ELF-1 (cell line): ENCODE measurements around the gene FBN1.

Experiments used
- DNase-seq: peaks from one replicate; pipeline ENCODE4 v3.0.0-alpha.2; 2016; ENCODE audit warnings: low read depth, low spot score

FBN1 gene

DNA sequence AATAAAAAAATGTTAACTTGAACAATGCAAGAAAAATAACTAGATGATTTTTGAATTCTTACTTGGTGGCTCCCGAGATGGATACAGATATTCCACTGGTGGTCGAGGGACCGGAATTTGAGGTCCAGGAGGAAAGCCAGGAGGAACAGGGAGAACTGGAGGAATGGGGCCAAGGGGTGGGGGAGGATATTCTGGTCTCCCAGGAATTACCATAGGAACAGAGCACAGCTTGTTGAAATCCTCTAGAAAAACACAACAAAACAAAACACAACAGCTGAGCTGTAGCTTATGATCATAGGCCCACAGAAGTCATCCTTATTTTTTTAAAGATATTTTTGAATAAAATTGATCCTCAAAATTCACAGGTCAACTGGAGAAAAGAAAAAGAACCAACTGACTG lies 129.4 kb downstream of the FBN1 start:
- no peak for DNase-seq

DNA sequence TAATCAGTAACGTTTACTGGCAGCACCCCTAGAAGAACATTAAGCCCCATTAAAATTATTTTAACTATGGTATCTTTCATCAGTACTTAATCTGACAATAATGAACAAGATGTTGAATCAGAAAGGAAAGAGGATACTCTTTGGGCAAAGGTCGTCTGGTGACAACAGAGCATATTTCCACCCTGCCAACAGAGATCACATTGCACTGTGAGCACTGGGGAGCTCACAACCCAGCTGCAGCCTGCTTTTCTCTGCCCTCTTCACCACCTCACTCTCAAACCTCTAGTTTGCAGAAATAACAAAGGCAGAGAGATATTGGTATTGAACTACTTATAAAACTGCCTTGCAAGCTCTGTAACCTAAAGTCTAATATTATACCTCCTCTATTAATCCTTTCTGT lies 130.0 kb downstream of the FBN1 start:
- DNase-seq = no peak

DNA sequence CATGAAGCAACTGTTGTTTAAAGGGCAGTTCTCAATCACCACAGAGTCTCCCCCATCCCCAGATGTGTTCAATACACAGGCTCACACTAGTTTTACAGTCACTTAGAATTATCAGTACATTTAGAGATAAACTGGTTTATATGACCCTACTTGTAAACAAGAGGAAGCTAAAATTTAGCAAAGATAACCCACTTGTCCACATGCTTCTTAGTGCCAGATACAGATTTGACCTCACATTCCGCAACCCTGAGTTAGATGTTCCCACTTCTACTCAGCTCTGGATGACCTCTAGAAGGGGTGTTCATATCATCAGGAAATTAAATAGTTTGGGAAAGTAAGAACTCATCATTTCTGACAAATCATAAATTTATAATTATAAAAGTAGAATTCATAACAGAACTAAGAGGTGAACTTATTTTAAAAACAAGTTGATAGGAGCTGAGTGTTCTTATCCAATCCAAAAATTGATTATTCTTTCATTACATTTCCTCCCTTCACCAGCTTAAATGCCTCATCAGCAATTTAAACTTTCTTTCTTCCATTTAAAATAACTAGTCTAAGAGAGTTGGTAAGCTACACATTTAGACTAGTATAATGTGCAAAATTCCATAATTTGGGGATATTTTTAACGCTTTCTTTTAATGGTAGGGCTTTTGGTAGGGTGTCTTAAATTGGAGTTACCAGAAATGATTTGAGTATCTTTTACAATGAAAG lies 131.2 kb downstream of the FBN1 start:
- no peak for DNase-seq

DNA sequence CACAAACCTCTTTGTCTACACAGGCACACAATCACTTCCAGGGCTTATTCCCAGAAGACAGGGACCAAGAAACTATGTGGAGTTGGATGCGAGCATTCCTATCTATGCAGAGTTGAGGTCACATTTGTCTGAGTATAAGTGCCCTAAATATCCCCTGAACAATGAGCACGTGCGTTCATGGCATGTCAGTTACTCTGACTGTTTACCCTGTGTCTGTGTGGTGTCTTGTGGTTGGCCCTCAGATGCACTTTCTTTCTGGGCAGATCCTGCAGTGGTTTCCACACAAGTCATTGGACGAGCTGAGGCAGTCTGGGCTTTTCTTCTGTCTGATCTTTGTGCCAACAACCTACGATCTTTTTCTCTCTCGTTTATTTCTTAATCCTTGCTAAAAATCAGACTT lies 134.5 kb downstream of the FBN1 start:
- no peak for DNase-seq

DNA sequence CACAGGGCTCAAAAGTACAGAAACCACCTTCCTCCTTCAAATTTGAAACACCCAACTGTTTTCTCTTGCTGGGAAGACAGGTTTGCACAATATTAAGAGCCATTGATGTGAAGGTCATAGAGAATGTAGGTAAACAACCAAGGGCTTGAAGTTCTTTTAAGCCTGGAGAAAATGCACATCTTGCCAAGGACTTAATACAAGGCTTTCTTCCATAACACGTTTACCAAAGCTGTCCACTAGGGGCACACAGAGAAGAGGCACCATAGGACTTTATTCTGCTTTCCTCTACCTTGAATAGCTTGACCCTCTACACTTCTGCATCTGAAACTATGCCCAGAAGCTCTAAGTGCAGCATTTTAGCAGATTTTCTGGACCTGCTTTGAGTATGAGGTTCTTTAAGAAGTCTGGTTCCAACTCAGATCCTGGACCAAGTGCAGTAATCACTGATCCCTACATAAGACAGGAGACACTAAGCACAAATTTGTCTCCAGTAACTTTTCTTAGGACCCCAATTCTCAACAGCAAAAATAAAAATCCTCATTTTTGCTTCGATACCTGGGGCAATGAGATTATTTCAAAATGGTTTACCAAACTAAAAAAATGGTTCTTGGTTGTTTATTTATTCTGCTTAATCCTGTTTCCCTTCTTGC lies 138.0 kb downstream of the FBN1 start:
- DNase-seq = peak; percentile 15

DNA sequence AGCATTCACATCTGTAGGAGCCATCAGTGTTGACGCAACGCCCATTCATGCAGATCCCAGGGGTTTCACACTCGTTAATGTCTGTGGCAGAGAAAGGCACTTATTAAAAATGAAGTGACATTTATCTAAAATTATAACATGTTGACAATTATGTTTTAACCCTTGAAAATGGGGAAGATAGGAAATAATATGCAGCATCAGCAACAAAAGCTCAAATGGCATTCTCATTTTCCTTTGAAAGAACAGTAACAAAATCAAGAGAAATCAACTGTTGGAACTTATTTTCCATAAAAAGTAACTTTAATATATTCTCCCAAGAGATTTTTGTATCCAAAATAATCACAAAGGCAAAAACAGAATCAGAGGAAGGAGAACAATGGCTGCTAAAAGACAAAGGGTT lies 140.4 kb downstream of the FBN1 start:
- DNase-seq = no peak

DNA sequence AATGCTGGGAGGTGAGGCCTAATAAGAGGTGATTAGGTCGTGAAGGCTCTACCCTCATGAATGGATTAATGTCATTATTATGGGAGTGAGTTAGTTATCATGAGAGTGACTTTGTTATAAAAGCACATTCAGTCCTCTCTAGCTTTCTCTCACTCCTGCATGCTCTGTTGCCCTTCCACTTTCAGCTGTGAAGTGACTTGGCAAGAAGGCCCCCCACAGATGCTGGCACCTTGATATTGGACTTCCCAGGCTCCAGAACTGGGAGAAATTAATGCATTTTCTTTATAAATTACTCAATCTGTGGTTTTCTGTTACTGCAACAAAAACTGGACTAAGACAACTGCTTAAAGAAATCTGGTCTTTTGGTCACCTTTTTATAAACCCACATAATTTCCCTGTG lies 144.3 kb downstream of the FBN1 start:
- DNase-seq = no peak

DNA sequence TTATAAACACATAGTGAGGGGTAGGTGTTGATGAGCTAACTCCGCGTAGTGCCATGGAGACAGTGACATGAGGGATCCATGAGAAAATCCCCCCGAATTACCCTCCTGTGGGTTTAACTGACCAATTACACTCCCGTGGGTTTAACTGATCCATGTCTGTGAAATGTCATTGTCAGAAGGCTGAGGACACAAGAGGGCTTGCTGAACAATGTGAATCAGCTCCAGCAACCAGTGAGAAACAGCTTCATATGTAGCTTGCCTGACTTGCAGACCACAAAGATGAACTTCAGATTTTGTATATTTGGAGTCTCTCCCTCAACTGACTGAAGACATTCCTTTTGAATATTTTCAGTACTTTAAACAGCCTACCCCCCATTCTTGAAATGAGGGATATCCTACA lies 144.9 kb downstream of the FBN1 start:
- no peak for DNase-seq

DNA sequence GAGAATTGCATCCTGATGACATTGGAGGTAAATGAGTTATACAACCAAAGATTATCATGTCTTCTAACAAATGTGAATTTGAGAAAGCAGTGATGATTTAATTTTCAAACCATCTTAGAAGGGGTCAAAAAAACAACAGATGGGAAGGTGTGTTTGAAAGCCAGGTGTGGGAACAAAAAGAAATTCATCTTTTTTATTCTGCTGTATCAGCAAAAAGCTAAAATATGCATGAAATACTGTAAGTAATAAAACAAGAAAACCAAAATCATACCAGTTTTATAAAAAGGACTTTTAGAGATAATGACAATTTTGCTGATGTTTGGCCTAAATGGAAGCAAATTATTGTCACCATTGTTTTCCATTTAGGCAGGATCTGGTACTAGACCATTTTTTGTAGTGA lies 145.5 kb downstream of the FBN1 start:
- no peak for DNase-seq

DNA sequence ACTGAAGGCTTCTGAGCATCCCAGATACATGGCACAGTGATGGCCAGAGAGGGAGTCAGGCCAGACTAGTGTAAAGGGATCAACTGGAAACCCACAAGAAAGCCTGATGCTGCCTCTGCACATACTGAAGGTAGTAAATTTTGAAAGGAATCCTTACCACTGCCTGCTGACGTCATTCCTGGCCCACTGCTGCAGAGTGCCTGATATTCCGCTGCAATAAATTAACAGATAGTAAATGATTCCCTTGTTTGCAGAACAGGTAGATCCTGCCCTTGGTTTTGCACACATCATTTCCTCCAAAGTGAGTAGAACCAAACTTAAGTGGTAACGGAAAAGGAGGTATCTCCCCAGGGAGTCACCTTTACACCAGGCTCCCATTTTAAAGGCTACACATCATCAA lies 146.7 kb downstream of the FBN1 start:
- DNase-seq = no peak

DNA sequence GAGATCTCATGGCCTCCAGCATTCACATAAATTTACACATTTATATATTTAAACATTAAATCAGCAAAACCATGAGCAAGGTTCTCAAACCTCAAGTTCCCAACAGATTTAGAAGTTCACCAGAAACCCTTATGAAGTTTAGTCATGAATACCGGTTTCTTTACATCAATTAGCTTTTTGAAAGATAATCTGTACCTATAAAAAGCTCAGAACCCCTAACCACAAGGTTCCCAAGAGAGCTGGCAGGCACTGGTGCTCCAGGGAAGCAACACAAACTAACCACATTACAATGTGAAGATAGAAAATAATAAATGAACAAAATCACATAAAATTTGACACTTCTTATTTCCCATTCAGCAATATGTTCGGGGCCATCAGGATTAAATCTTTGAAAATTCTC lies 150.9 kb downstream of the FBN1 start:
- no peak for DNase-seq

DNA sequence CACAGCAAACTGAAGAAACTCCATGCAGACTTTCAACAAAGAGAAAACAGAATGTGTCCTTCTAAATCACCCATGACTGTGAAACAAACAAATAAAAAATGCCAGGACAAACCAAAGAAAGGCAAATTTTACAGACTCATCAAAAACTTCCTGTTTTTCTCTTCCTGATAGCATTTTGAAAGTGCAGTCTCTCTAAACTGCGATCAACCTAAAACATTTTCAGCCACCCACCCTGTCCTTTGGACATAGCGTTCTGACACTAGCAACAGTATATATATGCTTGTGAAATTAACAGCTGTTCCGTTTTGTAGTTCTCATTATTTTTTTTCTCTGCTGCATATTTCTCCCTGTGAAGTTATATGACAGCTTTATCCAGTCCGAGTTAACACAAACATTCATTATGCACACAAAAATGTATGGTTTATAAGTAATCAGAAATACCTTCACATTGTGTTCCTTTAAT lies 151.7 kb downstream of the FBN1 start:
- no peak for DNase-seq

DNA sequence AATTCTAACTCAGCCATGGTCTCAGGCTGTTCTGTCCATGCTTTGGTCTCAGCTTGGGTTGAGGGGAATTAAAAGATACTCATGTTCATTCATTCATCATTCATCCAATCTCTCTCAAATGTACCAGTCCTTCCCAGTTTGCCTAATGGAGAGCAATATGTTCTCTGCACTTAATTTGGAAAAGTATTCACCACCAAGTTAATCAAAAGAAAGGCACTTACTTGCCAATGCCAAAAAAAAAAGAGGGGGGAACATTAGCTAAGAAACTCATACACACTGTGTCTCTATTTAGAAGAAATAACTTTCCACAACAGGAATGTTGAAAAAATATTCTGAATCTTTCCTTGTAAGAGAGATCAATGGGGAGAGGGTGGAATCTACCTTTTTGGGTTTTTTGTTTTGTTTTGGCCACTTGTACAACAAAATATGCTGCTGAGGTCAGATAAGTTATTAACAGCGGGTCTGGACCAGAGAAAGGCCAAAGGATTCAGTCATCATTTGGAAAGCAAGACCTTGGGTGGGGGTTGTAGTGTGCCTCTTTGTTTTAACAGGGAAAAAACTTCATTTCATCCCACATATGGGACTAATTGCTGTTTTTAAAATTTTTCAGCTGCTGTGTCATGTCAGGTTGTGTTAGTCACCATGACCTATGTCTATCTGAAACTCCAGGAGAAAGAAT lies 152.3 kb downstream of the FBN1 start:
- no peak for DNase-seq

DNA sequence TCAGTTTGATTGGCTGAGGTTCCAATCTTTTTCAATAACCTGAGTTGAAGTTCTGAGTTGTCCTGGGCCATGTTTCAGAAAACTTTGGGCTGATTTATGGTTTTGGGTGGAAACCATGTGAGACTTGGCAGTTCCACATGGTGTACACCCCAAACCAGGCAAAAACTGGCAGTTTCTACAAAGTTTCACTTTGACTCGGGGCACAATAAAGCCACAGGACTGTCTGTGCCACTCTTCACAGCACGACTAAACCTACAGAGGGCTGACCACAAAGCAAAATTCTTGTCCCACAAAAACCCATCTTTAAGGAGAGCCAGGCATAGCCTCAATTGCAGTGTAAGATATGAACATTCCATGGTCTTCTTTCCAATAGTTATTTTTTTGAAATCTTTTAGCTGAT lies 159.3 kb downstream of the FBN1 start:
- no peak for DNase-seq

DNA sequence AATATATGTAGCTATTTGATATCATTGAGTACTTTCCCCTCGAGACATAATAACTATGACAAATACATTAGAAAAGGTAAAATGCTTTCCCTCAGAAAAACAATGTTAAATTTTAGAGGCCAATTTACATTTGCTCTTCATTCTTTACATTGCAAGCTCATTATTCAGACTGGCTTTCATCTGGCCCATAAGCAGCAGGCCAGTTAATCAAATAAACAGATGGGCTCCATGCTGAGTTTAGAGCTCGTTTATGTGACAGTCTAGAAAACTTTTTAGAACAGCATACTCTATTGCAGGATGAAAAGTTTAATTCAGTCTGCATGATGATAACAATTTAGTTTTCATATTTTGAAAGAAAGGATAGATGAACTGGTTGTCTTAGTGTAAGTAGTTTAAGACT lies 163.7 kb downstream of the FBN1 start:
- DNase-seq = no peak

DNA sequence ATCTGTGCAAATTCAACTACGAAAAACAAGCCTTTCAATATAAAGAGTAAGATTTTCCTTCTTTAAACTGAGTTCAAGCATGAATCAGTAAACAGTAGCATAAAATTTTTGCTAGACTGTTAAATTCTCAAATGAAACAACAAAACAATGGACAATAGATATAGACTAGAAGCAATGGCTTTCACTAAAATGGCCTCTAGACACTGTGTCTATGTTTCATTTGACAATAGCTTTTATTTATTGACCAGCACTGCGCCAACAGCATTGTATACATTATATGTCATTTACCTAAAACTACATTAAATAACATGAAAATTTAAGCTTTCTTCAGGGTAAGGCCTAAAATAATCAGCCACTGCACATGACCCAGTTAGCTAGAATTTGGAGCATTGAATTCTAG lies 165.8 kb downstream of the FBN1 start:
- no peak for DNase-seq

DNA sequence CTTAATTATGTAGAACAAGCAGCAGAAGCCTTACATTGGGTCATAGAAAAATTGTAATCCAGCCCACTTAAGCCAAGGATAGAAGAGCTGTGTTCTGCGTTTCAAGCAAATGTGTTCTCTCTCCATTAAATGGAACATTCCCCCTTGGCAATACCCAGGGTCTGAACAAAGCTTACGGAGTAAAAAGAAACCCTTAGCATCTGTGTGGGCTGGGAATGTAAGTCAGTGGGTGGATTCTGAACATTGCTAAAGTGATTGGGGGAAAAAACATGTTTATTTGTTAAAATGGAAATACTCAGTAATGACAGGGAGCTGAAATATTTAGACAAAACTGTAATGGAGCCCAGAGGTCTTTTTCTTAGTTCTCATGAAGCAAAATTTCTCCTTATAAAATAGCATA lies 166.9 kb downstream of the FBN1 start:
- no peak for DNase-seq

DNA sequence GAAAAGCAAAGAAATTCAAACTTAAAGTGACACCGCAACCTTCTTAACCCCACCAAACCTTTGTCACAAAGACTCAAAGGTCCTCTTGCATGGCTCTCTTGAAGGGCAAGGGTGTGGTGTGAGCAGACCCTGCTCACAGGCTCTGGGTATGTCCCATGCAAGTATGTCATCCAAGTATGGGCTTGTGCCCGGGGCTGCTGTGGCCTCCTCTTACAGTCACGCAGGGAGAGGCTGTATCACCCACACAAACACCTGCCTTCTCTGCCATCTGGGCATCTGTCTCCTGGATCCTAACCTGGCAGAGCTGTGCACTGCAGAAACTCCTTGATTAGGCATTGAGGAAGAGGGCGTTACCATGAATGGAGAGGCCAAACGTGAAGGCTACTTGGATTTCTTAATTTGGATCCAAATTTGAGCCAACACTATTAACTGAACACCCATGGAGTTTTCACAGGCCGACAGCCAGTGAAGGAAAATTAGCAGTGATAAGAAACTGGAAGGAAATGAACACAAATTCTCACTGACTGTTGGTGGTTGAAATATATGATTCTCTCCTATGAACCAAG lies 167.6 kb downstream of the FBN1 start:
- DNase-seq = no peak

DNA sequence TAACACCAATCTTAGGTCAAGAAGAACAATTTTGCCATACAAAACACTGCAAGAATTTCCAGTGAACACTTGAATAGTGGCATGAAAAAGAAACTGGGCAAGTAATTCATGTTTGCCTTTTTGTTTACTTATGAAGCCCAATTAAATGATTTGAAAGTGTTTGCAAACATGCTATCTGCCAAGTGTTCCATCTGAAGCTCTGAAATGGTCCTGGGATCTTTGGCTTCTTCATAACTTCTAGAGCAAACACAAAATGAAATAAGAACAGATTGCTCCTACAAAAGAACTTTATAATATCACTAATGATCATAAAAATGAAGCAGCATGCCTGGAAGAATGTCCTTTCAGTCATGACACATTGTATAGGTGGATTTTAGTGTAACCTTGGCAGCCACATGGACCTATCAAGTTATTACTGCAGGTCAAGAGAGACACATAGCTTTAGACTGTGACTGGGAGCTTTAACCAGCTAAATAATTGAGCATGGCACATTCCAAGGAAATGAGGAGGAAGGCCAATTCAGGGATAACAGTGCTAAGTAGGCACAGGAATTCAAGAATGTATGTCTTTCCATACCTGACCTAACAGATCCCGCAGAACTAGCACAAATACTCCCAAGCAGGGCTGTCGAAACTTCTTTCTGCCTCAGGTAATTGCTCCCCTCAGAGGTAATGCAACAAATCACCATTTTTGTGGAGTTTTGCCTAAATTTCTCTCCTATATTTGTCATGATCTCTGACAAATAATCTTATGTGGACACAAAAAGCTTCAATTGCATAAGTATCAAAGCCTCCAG lies 169.7 kb downstream of the FBN1 start:
- DNase-seq = no peak

DNA sequence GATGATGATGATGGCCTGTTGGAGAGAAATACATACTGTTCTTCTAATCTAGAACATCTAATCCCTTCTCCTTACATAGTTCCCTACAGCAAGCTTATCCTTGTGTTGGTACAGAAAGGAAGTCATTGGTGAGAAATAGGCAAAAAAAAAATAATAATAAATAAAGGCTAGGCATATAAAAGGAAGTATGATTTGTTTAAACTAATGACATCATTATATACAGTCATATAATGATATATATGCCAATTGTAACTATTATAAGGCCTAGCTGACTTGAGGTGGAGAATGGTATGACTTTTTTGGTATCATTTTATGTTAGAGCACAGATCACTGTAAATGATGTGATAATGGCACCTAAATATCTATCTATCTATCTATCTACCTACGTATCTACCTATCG lies 171.8 kb downstream of the FBN1 start:
- no peak for DNase-seq

DNA sequence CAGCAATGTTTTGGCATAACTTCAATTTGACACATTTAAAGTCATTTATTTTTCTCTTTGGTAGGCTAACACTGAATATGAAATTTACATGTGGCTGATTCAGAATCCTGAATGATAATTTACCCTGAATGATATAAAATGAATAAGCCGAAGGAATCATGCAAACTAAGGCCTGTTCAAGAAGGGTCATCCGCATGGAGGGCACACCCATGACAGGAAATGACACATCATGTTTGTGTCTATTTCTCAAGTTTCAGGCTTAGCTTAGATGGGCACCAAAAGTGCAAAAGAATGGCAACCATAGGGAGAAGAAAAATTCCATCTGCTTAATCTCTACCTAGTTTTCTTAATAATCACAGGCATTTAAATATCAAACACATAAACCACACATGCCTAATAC lies 172.8 kb downstream of the FBN1 start:
- DNase-seq = no peak

DNA sequence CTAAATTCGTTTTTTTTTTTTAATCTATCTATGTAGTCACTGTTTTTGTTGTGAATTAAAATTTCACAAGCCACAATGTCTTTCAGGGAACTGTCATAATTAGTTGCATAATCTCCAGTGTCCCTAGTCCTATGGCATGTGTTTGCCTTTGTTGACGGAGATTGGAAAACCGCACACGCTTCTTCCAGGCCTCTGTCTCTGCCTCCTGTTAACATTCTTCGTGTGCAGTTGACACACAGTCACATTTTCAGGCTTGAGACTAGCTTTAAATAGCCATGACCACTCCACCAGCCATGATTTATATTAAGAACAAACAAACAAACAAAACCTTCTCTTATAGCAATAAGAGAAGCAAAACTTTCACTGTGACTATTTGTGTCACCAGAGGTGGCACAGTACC lies 174.4 kb downstream of the FBN1 start:
- no peak for DNase-seq
